Left lung (tissue), 10 donors: ENCODE measurements around the gene LRMDA. TPM values are rescaled to one million over a fixed set of nuclear protein-coding genes. Genes with fewer than 3 reads are reported as not detected.

Source experiments
- ATAC-seq: fragments of 200-7000 bp; cut with Tn5 transposase; one replicate; pipeline ENCODE4 v1.9.1; 2020; ENCODE audit warnings: moderate library complexity
- DNase-seq, 4 donors: peaks; one replicate each; pipeline ENCODE4 v3.0.0-alpha.2; 2013 to 2020
- H3K27ac ChIP-seq, 2 donors: fragments of 200-600 bp; sonication (generic) in 1 of 2; one replicate each; pipeline versions ENCODE4 v1.5.0 to v1.8.0; 2020 to 2021
- H3K27me3 ChIP-seq, 2 donors: fragments of 200-600 bp; sonication (generic) in 1 of 2; one replicate each; pipeline versions ENCODE4 v1.5.0 to v1.8.0; 2020 to 2021
- H3K36me3 ChIP-seq, 2 donors: fragments of 200-600 bp; sonication (generic) in 1 of 2; one replicate each; pipeline versions ENCODE4 v1.5.0 to v1.8.0; 2020 to 2021
- H3K4me1 ChIP-seq, 2 donors: fragments of 200-600 bp; one replicate each; pipeline ENCODE4 v1.8.0; 2021
- H3K4me3 ChIP-seq, 2 donors: fragments of 200-600 bp; sonication (generic) in 1 of 2; one replicate each; pipeline versions ENCODE4 v1.5.0 to v1.8.0; 2020 to 2021; ENCODE audit warnings: mild to moderate bottlenecking in 1 of 2
- H3K9me3 ChIP-seq, 2 donors: fragments of 200-600 bp; sonication (generic) in 1 of 2; one replicate each; pipeline versions ENCODE4 v1.5.0 to v1.8.0; 2020 to 2021
- intact Hi-C, 2 donors: fragments of 100-400 bp; cut with DNase I; formaldehyde crosslinking; loops; one replicate each; pipeline versions ENCODE4 v1.11.2 to v1.14.2; 2022
- polyA plus RNA-seq, 6 donors: library from polyadenylated mRNA; unstranded; fragments of 120-200 nt; gene quantifications; one replicate each; pipeline ENCODE4 v1.2.1, GENCODE V29; 2013; ENCODE audit not compliant: insufficient read length in 6 of 6
- total RNA-seq, 2 donors: library from RNA; stranded (reverse); fragmentation: NEBNext Ultra II Directional; extraction: Animal tissue kit (Norgen Biotek cat#: 25700); gene quantifications; one replicate each; pipeline ENCODE4 v1.2.1, GENCODE V29; 2021
- TF ChIP-seq, protein P1 (sequence below), 2 donors: fragments of 200-600 bp; sonication (generic) in 1 of 2; IDR thresholded peaks; one replicate each; pipeline versions ENCODE4 v1.5.0 to v1.8.0; 2021; ENCODE audit warnings: antibody characterized with exemption in 2 of 2
- donor health status: DM: no; HTN: yes; CAD: no.
- donor health status: DM: no; HTN: no; CAD: no.

LRMDA gene
- total and polyA plus RNA-seq, 8 donors, result 13.9 to 23.6 (median 18.7) TPM

DNA sequence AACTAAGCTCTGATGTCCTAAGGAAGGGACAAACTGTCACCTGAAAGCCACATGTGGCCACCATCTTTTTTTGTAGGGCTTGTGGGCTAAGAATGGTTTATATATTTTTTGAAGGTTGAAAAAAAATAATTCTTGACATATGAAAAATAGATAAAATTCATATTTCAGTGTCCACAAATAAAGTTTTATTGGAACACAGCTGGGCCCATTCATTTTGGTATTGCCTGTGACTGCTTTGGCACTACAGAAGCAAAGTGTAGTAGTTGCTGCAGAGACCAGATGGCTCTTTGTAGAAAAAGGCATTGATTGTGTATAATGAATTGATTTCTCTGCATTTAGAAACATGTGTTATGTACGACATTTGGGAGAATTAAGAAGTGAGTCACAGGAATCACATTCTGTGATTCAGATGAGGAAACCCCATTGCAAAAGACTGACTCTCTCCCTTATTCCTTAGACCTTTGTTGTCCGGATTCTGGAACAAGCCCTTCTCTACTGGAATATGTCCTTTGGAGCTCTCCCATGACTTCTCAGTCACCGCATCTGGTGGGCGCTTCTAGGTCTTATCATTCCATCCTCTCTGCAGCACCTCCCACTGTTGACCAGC, 438.7 kb downstream of the LRMDA start:
- ATAC-seq (no peak), DNase-seq (no peak)
- H3K36me3 ChIP-seq, result no peaks in the 10 kb centered on the region
- H3K9me3 ChIP-seq, result no peaks in the 10 kb centered on the region
- TF ChIP-seq, protein P1, sequence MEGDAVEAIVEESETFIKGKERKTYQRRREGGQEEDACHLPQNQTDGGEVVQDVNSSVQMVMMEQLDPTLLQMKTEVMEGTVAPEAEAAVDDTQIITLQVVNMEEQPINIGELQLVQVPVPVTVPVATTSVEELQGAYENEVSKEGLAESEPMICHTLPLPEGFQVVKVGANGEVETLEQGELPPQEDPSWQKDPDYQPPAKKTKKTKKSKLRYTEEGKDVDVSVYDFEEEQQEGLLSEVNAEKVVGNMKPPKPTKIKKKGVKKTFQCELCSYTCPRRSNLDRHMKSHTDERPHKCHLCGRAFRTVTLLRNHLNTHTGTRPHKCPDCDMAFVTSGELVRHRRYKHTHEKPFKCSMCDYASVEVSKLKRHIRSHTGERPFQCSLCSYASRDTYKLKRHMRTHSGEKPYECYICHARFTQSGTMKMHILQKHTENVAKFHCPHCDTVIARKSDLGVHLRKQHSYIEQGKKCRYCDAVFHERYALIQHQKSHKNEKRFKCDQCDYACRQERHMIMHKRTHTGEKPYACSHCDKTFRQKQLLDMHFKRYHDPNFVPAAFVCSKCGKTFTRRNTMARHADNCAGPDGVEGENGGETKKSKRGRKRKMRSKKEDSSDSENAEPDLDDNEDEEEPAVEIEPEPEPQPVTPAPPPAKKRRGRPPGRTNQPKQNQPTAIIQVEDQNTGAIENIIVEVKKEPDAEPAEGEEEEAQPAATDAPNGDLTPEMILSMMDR (IDR thresholded peaks at IDR 0.05), result no peak
- H3K4me1 ChIP-seq, result no peaks in the 10 kb centered on the region
- intact Hi-C loops, result no loop called here
- H3K27me3 ChIP-seq, result no peaks in the 10 kb centered on the region
- H3K27ac ChIP-seq, result no peak overlapping the region
- no peak overlapping the region for H3K4me3 ChIP-seq

DNA sequence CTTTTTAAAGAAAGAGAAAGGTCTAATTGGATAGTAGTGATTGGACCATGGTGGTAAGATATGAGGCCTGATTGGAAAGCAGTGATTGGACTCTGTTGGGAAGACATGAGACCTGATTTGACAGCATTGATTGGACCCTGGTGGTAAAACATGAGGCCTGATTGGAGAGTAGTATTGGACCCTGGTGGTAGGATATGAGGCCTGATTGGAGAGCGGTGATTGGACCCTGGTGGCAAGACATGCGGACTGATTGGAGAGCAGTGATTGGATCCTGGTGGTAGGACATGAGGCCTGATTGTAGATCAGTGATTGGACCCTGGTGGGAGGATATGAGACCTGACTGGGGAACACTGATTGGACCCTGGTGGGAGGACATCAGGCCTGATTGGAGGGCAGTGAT, 444.3 kb downstream of the LRMDA start:
- no peaks in the 10 kb centered on the region for H3K9me3 ChIP-seq
- H3K4me3 ChIP-seq, result no peak overlapping the region
- H3K27ac ChIP-seq, result no peak overlapping the region
- ATAC-seq (no peak), DNase-seq (no peak)
- TF ChIP-seq, protein P1 (IDR thresholded peaks at IDR 0.05), result no peak
- no peaks in the 10 kb centered on the region for H3K36me3 ChIP-seq
- no peaks in the 10 kb centered on the region for H3K27me3 ChIP-seq
- intact Hi-C loops, result no loop called here
- no peaks in the 10 kb centered on the region for H3K4me1 ChIP-seq

DNA sequence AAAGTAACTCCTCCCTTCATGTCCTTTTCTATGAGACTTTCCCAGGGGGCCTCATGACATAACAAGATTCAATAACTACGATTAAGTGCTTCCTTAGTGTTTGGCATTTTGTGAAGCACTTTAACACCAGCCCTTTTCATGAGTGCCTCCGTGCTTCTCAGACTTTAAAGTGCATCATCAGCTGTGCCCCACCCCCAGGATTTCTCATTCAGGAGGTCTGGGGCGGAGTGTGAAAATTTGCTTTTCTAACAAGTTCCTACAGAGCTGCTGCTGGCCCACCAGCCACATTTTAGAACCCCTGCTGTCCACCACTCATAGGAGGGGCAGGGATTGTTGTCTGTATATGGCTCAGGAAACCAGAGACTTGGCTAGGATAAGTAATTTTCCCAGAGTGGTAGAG, 445.3 kb downstream of the LRMDA start:
- peak; percentile 82 for ATAC-seq

DNA sequence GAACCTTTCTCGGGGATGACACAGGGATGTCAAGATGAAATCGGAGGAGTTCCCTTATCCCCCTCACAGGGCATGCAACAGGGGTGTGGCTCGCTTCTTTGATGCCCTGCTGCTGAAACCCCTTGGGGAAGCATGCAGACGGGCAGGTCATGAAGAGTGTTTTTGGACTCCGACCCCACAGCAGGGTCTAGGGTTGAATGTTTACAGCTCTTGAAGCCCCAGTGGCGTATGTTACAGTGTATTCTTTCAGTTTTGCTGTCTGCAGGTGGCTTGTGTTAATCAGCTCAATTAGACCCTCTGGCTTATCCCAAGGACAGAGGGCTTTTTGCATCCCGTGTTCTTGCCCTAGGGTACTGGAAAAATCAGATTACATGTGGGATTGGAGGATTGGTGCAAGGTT, 446.5 kb downstream of the LRMDA start:
- no peak overlapping the region for H3K27ac ChIP-seq
- H3K4me3 ChIP-seq, result no peak overlapping the region
- DNase-seq (no peak), ATAC-seq (no peak)
- H3K9me3 ChIP-seq, result no peaks in the 10 kb centered on the region
- intact Hi-C loops, result no loop called here
- H3K4me1 ChIP-seq, result no peaks in the 10 kb centered on the region
- H3K27me3 ChIP-seq, result no peaks in the 10 kb centered on the region
- TF ChIP-seq, protein P1 (IDR thresholded peaks at IDR 0.05), result no peak
- H3K36me3 ChIP-seq, result no peaks in the 10 kb centered on the region

More for the DNA sequence above, 445.3 kb downstream of the LRMDA start:
- Histone ChIP-seq H3K9me3 (no peaks in the 10 kb centered on the region), H3K27me3 (no peaks in the 10 kb centered on the region), H3K36me3 (no peaks in the 10 kb centered on the region), H3K27ac (no peak overlapping the region), H3K4me1 (no peaks in the 10 kb centered on the region), H3K4me3 (no peak overlapping the region)
- DNase-seq, result peak in 1 of 4 donors; percentile 32
- TF ChIP-seq, protein P1 (IDR thresholded peaks at IDR 0.05), result no peak
- intact Hi-C loops, result no loop called here

DNA sequence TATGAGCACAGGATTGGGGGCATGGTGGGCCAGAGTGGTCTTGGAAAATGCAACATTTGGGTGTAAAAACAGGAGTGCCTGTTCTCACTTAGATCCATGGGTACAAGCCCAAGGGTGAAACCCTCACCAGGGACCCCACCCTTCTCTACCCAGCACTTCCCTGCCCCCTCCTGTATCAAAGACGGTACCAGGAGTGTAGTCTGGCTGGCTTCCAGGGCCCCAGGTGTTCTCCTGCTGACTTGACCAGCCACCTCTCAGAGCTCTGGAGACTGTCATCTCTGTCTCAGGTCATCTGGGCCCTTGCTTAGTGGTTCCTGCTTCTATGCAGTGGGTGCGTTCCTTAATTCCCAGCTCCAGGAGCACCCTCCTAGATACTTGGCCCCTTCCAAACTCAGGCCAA, 447.2 kb downstream of the LRMDA start:
- Histone ChIP-seq H3K9me3 (no peaks in the 10 kb centered on the region), H3K27me3 (no peaks in the 10 kb centered on the region), H3K4me1 (no peaks in the 10 kb centered on the region), H3K36me3 (no peaks in the 10 kb centered on the region), H3K4me3 (no peak overlapping the region), H3K27ac (no peak overlapping the region)
- intact Hi-C loops, result no loop called here
- TF ChIP-seq, protein P1 (IDR thresholded peaks at IDR 0.05), result no peak
- DNase-seq (no peak), ATAC-seq (no peak)
